ENCODE measurements around the gene ZSCAN31. TPM values are rescaled to one million over a fixed set of nuclear protein-coding genes. Genes with fewer than 3 reads are reported as not detected.
"Not testable (repeated sequence)": the region's sequence is repeated elsewhere in the genome, so short reads cannot be mapped to it uniquely, and the experiment has no call there.

The ZSCAN31 gene
- total RNA-seq, 4 donors from 2014 or later = 3.5 to 63.8 (median 31.5) TPM

DNA sequence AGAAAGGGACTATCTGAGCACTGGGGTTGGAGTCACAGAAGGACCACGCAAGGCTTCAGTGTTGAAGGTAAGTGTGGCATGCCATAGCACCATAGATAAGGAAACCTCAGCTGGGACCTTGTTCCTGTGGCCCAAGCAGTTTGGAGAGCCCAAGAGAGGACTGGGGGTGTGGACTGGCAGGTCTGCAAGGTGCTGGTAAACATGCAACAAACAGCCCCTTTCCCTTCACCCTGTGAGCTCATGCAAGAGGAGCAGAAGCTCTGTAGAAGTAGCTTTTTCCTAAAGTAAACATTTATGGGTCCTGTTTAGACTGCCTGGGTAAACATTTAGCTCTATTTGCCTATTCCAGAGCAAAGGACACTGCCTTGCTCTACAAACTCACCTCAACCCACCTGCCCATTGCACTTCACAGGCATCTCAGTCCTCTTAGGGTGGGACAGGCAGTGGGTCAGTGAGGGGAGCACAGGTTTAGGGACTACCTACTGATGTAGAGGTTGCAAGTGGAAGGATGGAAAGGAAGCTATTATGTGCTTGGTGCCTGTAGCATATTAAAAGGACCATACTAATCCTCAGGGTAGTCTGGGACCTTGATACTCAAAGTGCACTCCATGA lies 12.0 kb downstream of the ZSCAN31 start:
- intact Hi-C loops (cut with DNase I; ENCODE audit: low total_unique reads) = loop anchor here (10.0 kb wide), 1 partner anchor 49 kb away; no protein-coding TSS in a partner anchor
- Histone ChIP-seq H3K4me1 (no peaks in the 10 kb centered on the region), H3K4me3 (no peak overlapping the region), H3K27me3 (no peaks in the 10 kb centered on the region), H3K36me3 (no peaks in the 10 kb centered on the region), H3K27ac (no peak overlapping the region), H3K9me3 (peaks cover 4 to 26% of the 10 kb centered on the region in 2 donors)
- TF ChIP-seq, protein P1, sequence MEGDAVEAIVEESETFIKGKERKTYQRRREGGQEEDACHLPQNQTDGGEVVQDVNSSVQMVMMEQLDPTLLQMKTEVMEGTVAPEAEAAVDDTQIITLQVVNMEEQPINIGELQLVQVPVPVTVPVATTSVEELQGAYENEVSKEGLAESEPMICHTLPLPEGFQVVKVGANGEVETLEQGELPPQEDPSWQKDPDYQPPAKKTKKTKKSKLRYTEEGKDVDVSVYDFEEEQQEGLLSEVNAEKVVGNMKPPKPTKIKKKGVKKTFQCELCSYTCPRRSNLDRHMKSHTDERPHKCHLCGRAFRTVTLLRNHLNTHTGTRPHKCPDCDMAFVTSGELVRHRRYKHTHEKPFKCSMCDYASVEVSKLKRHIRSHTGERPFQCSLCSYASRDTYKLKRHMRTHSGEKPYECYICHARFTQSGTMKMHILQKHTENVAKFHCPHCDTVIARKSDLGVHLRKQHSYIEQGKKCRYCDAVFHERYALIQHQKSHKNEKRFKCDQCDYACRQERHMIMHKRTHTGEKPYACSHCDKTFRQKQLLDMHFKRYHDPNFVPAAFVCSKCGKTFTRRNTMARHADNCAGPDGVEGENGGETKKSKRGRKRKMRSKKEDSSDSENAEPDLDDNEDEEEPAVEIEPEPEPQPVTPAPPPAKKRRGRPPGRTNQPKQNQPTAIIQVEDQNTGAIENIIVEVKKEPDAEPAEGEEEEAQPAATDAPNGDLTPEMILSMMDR (IDR thresholded peaks at IDR 0.05) = no peak
- TF ChIP-seq POLR2A (IDR thresholded peaks at IDR 0.05) = no peak
- DNase-seq = no peak

DNA sequence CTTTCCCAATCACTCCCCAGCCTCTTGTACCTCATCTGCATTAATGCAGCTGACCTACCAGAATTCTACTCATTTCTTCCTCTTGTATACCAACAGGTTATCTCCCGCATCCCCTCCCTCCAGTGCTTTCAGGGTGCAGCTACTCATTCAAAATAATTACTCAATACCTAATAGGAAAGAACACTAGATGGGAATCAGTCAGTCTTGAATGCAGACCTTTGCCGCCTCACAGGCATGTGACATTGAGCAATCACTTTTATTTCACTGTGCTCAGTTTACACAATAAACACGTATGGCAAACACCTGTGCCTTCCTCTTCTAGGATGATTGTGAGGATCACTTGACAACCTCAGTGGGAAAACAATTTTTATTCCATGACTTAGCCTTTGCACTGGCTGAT lies 13.3 kb downstream of the ZSCAN31 start:
- H3K36me3 ChIP-seq = no peaks in the 10 kb centered on the region
- intact Hi-C loops (cut with DNase I; ENCODE audit: low total_unique reads) = loop anchor here (10.0 kb wide), 1 partner anchor 48 kb away; no protein-coding TSS in a partner anchor
- DNase-seq = no peak
- H3K9me3 ChIP-seq = peaks cover 4 to 20% of the 10 kb centered on the region in 2 donors
- no peak overlapping the region for H3K27ac ChIP-seq
- H3K27me3 ChIP-seq = no peaks in the 10 kb centered on the region
- H3K4me3 ChIP-seq = no peak overlapping the region
- TF ChIP-seq POLR2A (IDR thresholded peaks at IDR 0.05) = no peak
- TF ChIP-seq, protein P1 (IDR thresholded peaks at IDR 0.05) = no peak
- H3K4me1 ChIP-seq = no peaks in the 10 kb centered on the region

DNA sequence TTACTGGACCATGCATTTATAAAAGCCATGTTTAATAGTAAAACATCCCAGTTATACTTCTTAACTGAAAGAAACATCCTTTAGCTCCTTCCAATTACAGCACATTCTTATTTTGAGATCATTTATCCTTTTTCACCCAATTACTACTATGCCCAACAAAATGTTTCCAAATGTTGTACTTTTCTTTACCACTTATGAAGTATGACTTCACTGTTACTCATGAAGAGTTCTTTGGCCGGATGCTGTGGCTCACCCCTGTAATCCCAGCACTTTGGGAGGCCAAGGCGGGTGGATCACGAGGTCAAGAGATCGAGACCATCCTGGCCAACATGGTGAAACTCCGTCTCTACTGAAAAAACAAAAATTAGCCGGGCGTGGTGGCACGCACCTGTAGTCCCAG lies 18.1 kb downstream of the ZSCAN31 start:
- H3K27me3 ChIP-seq; H3K36me3 ChIP-seq; intact Hi-C loops (cut with DNase I; ENCODE audit: low total_unique reads); H3K4me3 ChIP-seq; H3K4me1 ChIP-seq; H3K27ac ChIP-seq; H3K9me3 ChIP-seq; DNase-seq: not testable (repeated sequence)

DNA sequence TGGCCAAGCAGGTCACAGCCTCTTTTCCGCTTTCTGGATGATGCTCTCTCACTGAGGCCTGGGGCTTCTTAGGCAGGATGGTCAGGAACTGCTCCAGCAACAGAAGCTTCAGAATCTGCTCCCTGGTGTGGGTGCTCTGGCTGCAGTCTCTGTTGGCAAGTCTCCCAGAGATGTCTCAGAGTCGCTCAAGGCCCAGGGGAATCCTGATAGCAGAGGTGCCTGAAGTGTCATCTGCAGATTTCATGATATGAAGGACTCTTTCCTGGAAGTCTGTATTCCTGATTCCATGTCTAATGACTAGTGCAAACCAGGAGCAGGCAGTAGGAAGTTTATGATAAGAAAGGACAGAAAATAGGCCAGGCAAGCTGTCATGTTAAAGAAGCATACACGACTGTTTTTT lies 20.3 kb downstream of the ZSCAN31 start:
- Histone ChIP-seq H3K4me1 (no peaks in the 10 kb centered on the region), H3K27me3 (no peaks in the 10 kb centered on the region), H3K4me3 (no peak overlapping the region), H3K36me3 (no peaks in the 10 kb centered on the region), H3K9me3 (no peaks in the 10 kb centered on the region), H3K27ac (no peak overlapping the region)
- DNase-seq = no peak
- TF ChIP-seq, protein P1 (IDR thresholded peaks at IDR 0.05) = no peak
- TF ChIP-seq POLR2A (IDR thresholded peaks at IDR 0.05) = no peak
- intact Hi-C loops (cut with DNase I; ENCODE audit: low total_unique reads) = no loop called here

DNA sequence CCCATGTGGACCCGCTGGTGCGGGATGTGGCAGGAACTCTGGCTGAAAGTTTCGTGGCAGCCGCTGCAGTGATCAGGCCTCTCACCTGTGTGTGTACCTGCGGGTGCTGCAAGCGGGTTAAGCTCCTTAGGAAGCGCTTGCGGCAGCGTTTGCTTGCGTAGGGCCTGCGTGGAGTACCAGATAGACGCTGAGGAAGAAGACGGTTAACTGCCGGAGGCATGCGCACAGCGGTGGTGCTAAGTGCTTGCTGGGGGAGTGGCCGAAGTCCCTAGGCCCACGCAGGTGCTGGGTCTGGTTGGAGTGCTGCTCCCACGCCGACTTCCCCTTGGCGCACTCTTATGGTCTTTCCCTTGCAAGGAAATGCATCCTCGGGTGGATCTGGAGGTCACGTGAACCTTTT lies 23.0 kb downstream of the ZSCAN31 start:
- Histone ChIP-seq H3K9me3 (no peaks in the 10 kb centered on the region), H3K27me3 (no peaks in the 10 kb centered on the region), H3K4me3 (no peak overlapping the region), H3K36me3 (no peaks in the 10 kb centered on the region), H3K4me1 (no peaks in the 10 kb centered on the region), H3K27ac (no peak overlapping the region)
- intact Hi-C loops (cut with DNase I; ENCODE audit: low total_unique reads) = no loop called here
- TF ChIP-seq, protein P1 (IDR thresholded peaks at IDR 0.05) = no peak
- no peak for TF ChIP-seq POLR2A (IDR thresholded peaks at IDR 0.05)
- DNase-seq = no peak

Measured in uterus (tissue), 4 donors.